ENCODE results near the gene SESN2.
A peak's percentile ranks its signal among the peaks of the same experiment; 100 is the strongest.

SESN2 gene, protein sequence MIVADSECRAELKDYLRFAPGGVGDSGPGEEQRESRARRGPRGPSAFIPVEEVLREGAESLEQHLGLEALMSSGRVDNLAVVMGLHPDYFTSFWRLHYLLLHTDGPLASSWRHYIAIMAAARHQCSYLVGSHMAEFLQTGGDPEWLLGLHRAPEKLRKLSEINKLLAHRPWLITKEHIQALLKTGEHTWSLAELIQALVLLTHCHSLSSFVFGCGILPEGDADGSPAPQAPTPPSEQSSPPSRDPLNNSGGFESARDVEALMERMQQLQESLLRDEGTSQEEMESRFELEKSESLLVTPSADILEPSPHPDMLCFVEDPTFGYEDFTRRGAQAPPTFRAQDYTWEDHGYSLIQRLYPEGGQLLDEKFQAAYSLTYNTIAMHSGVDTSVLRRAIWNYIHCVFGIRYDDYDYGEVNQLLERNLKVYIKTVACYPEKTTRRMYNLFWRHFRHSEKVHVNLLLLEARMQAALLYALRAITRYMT

DNA sequence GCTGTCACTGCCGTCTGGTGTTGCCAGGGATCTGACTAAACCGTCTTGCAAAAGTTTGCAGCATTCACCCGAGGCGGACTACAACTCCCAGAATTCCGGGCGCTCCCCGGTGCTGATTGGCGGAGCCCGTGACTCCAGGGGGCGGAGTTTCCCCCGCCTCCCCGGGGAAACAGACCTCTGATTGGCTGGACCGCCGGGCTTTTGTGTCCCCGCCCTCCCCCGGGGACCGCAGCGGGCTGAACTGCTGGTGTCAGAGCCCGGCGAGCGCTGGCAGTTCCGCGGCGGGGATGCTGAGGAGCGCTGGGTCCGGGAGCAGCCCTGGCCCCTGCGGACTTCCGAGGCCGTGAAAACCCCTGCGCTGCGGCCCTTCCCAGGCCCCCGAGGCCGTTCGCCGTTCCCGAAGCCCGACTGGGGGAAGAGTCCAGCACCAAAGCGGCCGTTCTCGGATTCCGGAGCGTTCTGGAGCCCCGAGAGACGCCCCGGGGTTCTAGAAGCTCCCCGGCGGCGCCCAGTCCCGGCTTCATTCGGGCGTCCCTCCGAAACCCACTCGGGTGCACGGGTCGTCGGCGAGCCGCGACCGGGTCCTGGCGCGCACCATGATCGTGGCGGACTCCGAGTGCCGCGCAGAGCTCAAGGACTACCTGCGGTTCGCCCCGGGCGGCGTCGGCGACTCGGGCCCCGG lies at the start of gene SESN2:
Gene SESN2, plus strand, starts transcription at position 267 of the 682 bp plus-strand sequence. Its CDS starts 330 bp downstream, at position 597.
- in situ Hi-C loops (cut with MboI; ENCODE audit: low pct_unique_long_range_greater_than_20kb, low sequenced_read_pairs) = no loop called here
- DNase-seq = peak; percentile 99

DNA sequence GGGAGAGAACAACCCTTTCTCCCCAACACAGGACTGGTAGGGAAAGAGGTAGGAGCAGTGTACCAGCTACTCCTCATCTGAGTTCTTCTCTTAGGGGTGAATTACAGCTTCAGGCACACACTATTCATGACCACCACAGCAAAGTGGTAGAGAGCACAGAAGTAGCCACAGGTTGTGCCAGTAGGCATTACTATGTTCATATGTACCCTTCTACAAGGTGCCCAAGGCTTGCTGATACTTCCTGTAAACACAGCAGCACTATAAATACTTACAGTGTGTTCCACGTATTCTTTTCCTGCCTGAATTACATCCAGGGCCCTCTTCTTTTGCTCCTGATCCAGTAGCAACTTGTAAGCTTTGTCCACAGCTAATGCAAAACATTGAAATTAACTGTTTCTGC lies 49.6 kb upstream of the SESN2 start:
- DNase-seq = no peak
- in situ Hi-C loops (cut with MboI; ENCODE audit: low pct_unique_long_range_greater_than_20kb, low sequenced_read_pairs) = no loop called here

DNA sequence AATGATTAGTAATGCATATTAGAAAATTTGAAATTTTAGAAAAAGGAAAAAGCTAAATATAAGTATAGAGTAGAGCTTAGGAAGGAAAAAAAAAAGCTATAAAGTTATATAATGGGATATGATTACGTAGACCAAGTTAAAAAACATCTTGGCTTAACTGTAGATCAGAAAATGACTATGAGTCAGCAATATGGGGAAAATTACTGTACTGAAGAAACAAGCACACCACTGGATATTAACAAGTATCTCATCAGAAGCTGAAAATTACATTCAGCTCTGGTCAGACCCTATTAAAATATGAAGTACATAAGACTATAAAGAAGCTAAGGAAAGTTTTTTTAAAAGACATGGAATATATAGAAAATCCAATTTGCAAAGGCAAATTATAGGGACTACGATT lies 46.0 kb upstream of the SESN2 start:
- in situ Hi-C loops (cut with MboI; ENCODE audit: low pct_unique_long_range_greater_than_20kb, low sequenced_read_pairs) = no loop called here

GRCh38 chr1:28229089-28229488 lies 30.2 kb upstream of the SESN2 start:
- in situ Hi-C loops (cut with MboI; ENCODE audit: low pct_unique_long_range_greater_than_20kb, low sequenced_read_pairs) = no loop called here
- DNase-seq = no peak

More for the DNA sequence above, 46.0 kb upstream of the SESN2 start:
- DNase-seq = no peak

DNA sequence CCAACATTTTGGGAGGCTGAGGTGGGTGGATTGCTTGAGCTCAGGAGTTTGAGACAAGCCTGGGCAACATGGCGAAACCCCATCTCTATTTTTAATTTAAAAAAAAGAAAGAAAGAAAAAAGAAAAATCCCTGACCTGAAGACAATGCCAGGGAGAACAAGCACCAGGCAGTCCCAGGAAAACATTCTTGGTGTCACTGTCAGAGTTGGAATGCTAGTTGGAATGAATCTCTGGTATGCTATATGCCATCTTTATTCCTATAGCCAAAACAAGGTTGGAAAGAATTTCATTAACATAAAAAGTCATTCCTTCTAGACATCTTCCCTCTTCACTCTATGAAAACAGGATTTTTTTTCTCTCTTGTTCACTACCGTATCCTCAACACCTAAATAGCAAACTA lies 29.3 kb upstream of the SESN2 start:
- in situ Hi-C loops (cut with MboI; ENCODE audit: low pct_unique_long_range_greater_than_20kb, low sequenced_read_pairs) = no loop called here
- DNase-seq = no peak

GRCh38 chr1:28232558-28233263 lies 26.6 kb upstream of the SESN2 start, which contains the start of gene DNAJC8:
TSS of gene DNAJC8 (minus strand) at chr1:28233029. CDS start at chr1:28232998, 31 bp downstream.
- DNase-seq = peak; percentile 85
- in situ Hi-C loops (cut with MboI; ENCODE audit: low pct_unique_long_range_greater_than_20kb, low sequenced_read_pairs) = no loop called here

- DNase-seq = no peak
- in situ Hi-C loops (cut with MboI; ENCODE audit: low pct_unique_long_range_greater_than_20kb, low sequenced_read_pairs) = no loop called here
Observed at GRCh38 chr1:28233264-28233606, 26.1 kb upstream of the SESN2 start.

- in situ Hi-C loops (cut with MboI; ENCODE audit: low pct_unique_long_range_greater_than_20kb, low sequenced_read_pairs) = no loop called here
- DNase-seq = peak; percentile 98
Observed at GRCh38 chr1:28235755-28236655, 23.3 kb upstream of the SESN2 start, which contains the start of gene ATP5IF1. TSS of gene ATP5IF1 (plus strand) at chr1:28236124. CDS start at chr1:28236184, 60 bp downstream.

DNA sequence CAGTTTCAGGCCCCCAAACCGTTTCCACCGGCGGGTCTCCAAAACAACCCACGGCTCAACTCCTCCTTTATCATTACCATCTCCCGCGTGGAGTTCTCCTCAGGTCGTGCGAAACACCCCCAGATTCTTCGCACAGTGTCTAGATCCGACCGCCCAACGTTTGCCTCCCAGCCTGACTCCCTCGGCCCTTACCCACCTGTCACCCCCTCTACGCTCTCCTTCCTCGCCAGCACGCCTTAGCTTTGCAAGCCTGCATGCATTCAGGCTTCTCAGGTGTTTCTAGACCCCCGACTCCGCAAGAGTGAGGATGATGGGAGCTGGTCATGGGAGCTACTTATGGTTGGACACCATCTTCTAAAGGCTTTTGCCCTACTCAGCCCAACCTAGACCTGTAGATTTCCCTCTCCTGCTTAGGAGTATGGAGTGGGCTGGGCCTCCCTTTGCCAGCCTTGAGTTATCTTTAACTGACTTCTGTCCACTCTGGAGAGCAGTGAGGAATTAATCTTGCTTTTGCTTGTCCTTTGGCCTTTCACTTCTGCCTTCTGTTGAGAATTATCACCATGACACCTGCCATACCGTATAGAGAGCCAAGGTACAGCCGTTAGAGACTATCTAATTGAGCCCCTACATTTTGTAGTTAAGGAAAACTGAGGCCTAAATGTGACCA lies 22.5 kb upstream of the SESN2 start:
- no peak for DNase-seq
- in situ Hi-C loops (cut with MboI; ENCODE audit: low pct_unique_long_range_greater_than_20kb, low sequenced_read_pairs) = no loop called here

DNA sequence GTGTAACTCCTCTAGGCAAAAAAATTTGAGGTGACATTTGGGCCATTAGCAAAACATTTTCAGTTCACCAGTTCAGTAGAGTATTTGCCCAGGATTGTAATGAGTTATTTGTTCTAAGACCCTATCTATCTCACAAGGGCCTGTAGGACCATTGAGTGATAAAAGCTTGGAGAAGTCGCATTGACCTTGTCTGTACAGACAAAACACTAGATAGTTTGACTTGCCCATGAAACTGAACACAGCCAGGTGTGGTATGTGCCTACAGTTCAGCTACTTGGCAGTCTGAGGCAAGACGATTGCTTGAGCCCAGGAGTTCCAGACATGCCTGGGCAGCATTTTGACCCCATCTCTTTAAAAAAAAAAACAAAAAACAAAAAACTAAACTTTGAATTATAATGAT lies 20.3 kb upstream of the SESN2 start:
- in situ Hi-C loops (cut with MboI; ENCODE audit: low pct_unique_long_range_greater_than_20kb, low sequenced_read_pairs) = no loop called here
- DNase-seq = no peak

GRCh38 chr1:28240024-28240423 lies 19.3 kb upstream of the SESN2 start:
- DNase-seq = no peak
- in situ Hi-C loops (cut with MboI; ENCODE audit: low pct_unique_long_range_greater_than_20kb, low sequenced_read_pairs) = no loop called here

DNA sequence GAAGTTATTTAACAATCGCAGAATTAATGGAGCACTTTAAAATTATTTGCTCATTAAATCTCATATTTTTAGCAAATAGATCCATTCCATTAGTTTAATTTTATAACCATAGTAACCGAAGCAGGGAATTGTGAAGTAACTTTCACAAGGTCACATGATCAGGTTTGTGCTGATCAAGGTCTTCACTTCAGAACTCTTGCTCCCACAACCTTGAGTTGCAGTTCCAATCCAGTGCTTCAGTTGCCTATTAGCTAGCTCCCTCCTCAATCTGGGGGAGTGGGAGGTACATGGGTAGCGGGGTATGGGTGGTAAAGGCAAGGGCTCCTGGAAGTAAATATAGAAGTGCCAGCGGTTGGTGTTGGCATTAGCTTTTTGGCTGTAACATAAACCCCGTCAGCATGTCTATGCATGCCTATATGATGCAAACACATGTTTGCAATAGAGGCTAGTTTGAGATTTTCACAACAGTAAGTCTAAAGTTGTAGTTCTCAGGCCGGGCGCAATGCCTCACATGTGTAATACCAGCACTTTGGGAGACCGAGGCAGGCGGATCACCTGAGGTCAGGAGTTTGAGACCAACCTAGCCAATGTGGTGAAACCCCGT lies 17.6 kb upstream of the SESN2 start:
- DNase-seq = no peak
- in situ Hi-C loops (cut with MboI; ENCODE audit: low pct_unique_long_range_greater_than_20kb, low sequenced_read_pairs) = no loop called here

GRCh38 chr1:28243685-28244311 lies 15.5 kb upstream of the SESN2 start:
- peak; percentile 35 for DNase-seq
- in situ Hi-C loops (cut with MboI; ENCODE audit: low pct_unique_long_range_greater_than_20kb, low sequenced_read_pairs) = no loop called here

DNA sequence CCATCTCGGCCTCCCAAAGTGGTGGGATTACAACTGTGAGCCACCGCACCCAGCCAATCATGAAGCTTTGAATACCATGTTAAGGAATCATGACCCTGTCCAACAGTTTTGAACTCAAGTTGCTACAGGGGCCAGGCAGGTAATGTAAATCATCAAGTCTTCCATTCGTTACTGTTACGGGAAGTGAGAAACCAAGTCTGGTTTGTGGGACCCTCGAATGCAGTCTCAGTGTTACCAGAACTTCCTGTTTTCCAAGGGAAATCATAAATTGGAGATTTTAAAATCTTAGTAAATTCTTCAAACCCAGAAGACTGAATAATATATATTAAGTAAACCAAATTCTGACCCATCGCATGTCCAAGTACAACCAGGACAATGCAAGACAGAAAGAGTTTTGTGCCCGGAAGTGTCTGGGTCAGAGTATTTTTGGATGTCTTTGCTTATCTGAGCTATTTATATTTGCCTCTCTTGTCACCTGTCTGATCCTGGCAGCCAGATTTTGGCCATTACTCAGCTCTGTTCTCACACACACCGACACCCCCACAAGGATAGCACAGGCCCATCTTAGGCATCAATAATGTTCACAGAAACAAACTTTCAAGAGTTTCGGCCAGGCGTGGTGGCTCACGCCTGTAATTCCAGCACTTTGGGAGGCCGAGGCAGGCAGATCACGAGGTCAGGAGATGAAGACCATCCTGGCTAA lies 14.6 kb upstream of the SESN2 start:
- in situ Hi-C loops (cut with MboI; ENCODE audit: low pct_unique_long_range_greater_than_20kb, low sequenced_read_pairs) = no loop called here
- DNase-seq = peak; percentile 25

DNA sequence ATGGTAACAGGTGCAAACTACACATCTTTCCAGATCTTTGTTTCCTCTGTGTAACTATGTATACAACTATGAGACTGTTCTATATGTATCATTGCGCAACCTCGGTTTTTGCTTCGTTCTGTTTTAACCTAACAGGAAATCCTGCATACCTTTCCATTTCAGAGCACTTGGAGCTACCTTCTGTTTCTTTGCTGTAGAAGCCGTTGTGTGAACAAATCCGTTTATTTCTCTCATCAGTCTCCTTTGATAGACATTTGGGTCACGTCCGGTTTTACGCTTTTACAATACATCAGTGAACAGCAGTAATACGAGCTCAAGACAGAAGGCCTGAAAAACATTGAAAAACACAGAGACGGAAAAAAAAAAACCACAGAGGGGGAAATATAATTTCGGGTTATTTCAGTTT lies 12.9 kb upstream of the SESN2 start:
- DNase-seq = peak; percentile 80
- in situ Hi-C loops (cut with MboI; ENCODE audit: low pct_unique_long_range_greater_than_20kb, low sequenced_read_pairs) = no loop called here

DNA sequence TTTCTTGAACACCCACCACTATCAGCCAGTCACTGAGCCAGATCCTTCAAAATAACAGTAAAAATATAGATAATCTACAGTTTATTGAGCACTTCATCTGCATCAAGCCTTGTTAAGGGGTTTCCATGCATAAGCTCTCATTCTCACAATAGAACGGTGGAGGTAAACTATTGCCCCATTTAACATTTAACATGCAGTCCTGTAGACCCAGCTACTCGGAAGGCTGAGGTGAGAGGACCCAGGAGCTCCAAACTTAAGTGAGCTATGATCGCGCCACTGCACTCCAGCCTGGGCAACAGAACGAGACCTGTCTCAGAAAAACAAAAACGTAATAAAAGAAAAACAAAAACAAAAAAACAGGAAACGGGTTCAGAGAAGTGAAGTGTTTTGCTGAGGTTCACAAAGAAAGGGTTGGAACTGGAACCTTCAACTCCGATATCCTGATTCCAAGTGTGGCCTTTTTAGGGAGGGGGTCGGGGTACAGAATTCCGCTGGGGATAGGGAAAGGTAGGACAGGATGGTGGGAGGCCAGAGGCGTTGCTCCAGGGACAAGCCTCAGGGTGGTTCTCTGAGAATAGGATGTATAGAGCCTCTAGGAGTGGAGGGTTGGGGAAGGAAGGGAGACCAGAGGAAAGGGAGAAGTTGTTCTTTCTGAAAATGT lies 11.6 kb upstream of the SESN2 start:
- DNase-seq = no peak
- in situ Hi-C loops (cut with MboI; ENCODE audit: low pct_unique_long_range_greater_than_20kb, low sequenced_read_pairs) = no loop called here
